Body of pancreas (tissue), 4 donors: ENCODE measurements around the gene NOL3. TPM values are rescaled to one million over a fixed set of nuclear protein-coding genes. Genes with fewer than 3 reads are reported as not detected.
"Not testable (repeated sequence)": the region's sequence is repeated elsewhere in the genome, so short reads cannot be mapped to it uniquely, and the experiment has no call there.

ENCODE experiments used
- ATAC-seq: fragments of 150-250 bp; one replicate; pipeline ENCODE4 v1.9.1; 2016
- DNase-seq, 4 donors: peaks; one replicate each; pipeline ENCODE4 v3.0.0-alpha.2; 2019
- H3K27ac ChIP-seq, 4 donors: fragments of 200-600 bp; sonication (generic); 1 replicate in 3 of 4; 2 replicates in 1 of 4; pipeline versions ENCODE4 v1.5.1 to v1.6.1; 2016 to 2019; ENCODE audit warnings: mild to moderate bottlenecking in 1 of 4, mixed read lengths in 1 of 4, moderate library complexity in 1 of 4
- H3K27me3 ChIP-seq, 2 donors: fragments of 200-600 bp; sonication (generic); one replicate each; pipeline ENCODE4 v1.6.0; 2016; ENCODE audit warnings: mild to moderate bottlenecking in 1 of 2
- H3K36me3 ChIP-seq, 2 donors: fragments of 200-600 bp; sonication (generic); replicated peaks in 1 of 2; 2 replicates each; pipeline ENCODE4 v1.5.1; 2016; ENCODE audit warnings: low read depth in 2 of 2; ENCODE audit not compliant: insufficient read depth in 1 of 2
- H3K4me1 ChIP-seq: fragments of 200-600 bp; sonication (generic); one replicate; pipeline ENCODE4 v1.6.0; 2016
- H3K4me3 ChIP-seq, 2 donors: fragments of 200-600 bp; sonication (generic); 1 replicate in 1 of 2; 2 replicates in 1 of 2; pipeline ENCODE4 v1.5.1; 2016 to 2019
- H3K9me3 ChIP-seq, 3 donors: fragments of 200-600 bp; sonication (generic); 1 replicate in 2 of 3; 2 replicates in 1 of 3; pipeline ENCODE4 v1.5.1; 2016
- CTCF ChIP-seq, 7 experiments: fragments of 450-650 bp in 4 of 7; fragments of 200-600 bp in 3 of 7; sonication (generic) in 3 of 7; IDR thresholded peaks; one replicate each; pipeline ENCODE4 v1.5.1; 2016 to 2019; ENCODE audit warnings: antibody characterized with exemption in 7 of 7
- POLR2A ChIP-seq, 3 donors: fragments of 450-650 bp; IDR thresholded peaks; one replicate each; pipeline ENCODE4 v1.6.1; 2016; ENCODE audit warnings: antibody characterized with exemption in 3 of 3, mild to moderate bottlenecking in 2 of 3
- WGBS, 2 donors: methylation state at CpG; one replicate each; pipeline ENCODE4 v1.1.5; 2017; 5-methylcytosine and 5-hydroxymethylcytosine counted together
- intact Hi-C: fragments of 100-400 bp; cut with DNase I; formaldehyde crosslinking; loops from one replicate; pipeline ENCODE4 v1.15.1; 2023
- total RNA-seq, 2 donors: library from RNA; depleted of rRNA; stranded (reverse); fragments of >200 nt; gene quantifications; one replicate each; pipeline ENCODE4 v1.1.0, GENCODE V29; 2016

Gene NOL3
- 10 to 100 TPM; 51.1 to 78.8 TPM for total RNA-seq

GRCh38 chr16:67170168-67170948, at the start of gene NOL3:
TSS of gene NOL3 (plus strand) at chr16:67170538.
- peak; percentile 86 to 90 (median 88) for DNase-seq
- WGBS, 2 donors = 0 to 2% methylated on average over 2 to 38 of the region's 50 CpGs
- peaks cover 49% of the 10 kb centered on the region for H3K4me1 ChIP-seq
- peak in 1 of 7 experiments; percentile 27 for TF ChIP-seq CTCF (IDR thresholded peaks at IDR 0.05)
- peak; percentile 18 to 63 (median 60) for TF ChIP-seq POLR2A (IDR thresholded peaks at IDR 0.05)
- peak within 1 kb of the TSS; percentile 85 to 91 (median 90) for H3K27ac ChIP-seq
- peak within 1 kb of the TSS in 1 of 2 donors; percentile 27 for H3K4me3 ChIP-seq
- no peaks in the 10 kb centered on the region for H3K27me3 ChIP-seq
- no peaks in the 10 kb centered on the region for H3K9me3 ChIP-seq
- ATAC-seq = peak; percentile 77
- H3K36me3 ChIP-seq = no peaks in the 10 kb centered on the region
- intact Hi-C loops = no loop called here

GRCh38 chr16:67122799-67123198, 47.5 kb upstream of the NOL3 start:
- H3K4me3 ChIP-seq, H3K27ac ChIP-seq, H3K27me3 ChIP-seq, H3K9me3 ChIP-seq, DNase-seq, H3K36me3 ChIP-seq, intact Hi-C loops, H3K4me1 ChIP-seq, ATAC-seq: not testable (repeated sequence)
- WGBS, 2 donors = 94 to 100% methylated on average over 5 of the region's 5 CpGs

- no peaks in the 10 kb centered on the region for H3K9me3 ChIP-seq
- H3K27me3 ChIP-seq = no peaks in the 10 kb centered on the region
- peaks cover 0 to 13% of the 10 kb centered on the region in 2 donors for H3K36me3 ChIP-seq
- ATAC-seq (no peak), DNase-seq (no peak)
- no peaks in the 10 kb centered on the region for H3K4me1 ChIP-seq
- no peak overlapping the region for H3K27ac ChIP-seq
- no peak overlapping the region for H3K4me3 ChIP-seq
- TF ChIP-seq CTCF (IDR thresholded peaks at IDR 0.05) = no peak
- no peak for TF ChIP-seq POLR2A (IDR thresholded peaks at IDR 0.05)
- intact Hi-C loops = no loop called here
These were observed 41.9 kb upstream of the NOL3 start for GRCh38 chr16:67128417-67128816.

- no peaks in the 10 kb centered on the region for H3K27me3 ChIP-seq
- intact Hi-C loops = no loop called here
- H3K4me1 ChIP-seq = no peaks in the 10 kb centered on the region
- H3K4me3 ChIP-seq = no peak overlapping the region
- no peaks in the 10 kb centered on the region for H3K9me3 ChIP-seq
- TF ChIP-seq CTCF (IDR thresholded peaks at IDR 0.05) (no peak), POLR2A (IDR thresholded peaks at IDR 0.05) (no peak)
- peaks cover 0 to 12% of the 10 kb centered on the region in 2 donors for H3K36me3 ChIP-seq
- ATAC-seq = no peak
- H3K27ac ChIP-seq = no peak overlapping the region
- DNase-seq = no peak
- 79 to 100% methylated on average over 2 to 3 of the region's 3 CpGs for WGBS, 2 donors
These were observed 41.5 kb upstream of the NOL3 start for GRCh38 chr16:67128887-67129286.

GRCh38 chr16:67129422-67129821, 40.9 kb upstream of the NOL3 start:
- ATAC-seq (no peak), DNase-seq (no peak)
- Histone ChIP-seq H3K9me3 (no peaks in the 10 kb centered on the region), H3K4me1 (no peaks in the 10 kb centered on the region), H3K36me3 (peaks cover 0 to 9% of the 10 kb centered on the region in 2 donors), H3K27ac (no peak overlapping the region), H3K4me3 (no peak overlapping the region), H3K27me3 (no peaks in the 10 kb centered on the region)
- intact Hi-C loops = no loop called here
- no peak for TF ChIP-seq CTCF (IDR thresholded peaks at IDR 0.05)
- 89 to 90% methylated on average over 3 of the region's 3 CpGs for WGBS, 2 donors
